Trophoblast cell (in vitro differentiated cells and primary cell): ENCODE measurements around the gene CD58.

Source experiments
- DNase-seq, 2 donors: peaks; one replicate each; pipeline ENCODE4 v3.0.0-alpha.2; 2016
- H2AFZ ChIP-seq: 2 replicates; pipeline ENCODE4 v1.6.1; 2013; ENCODE audit warnings: low read length, moderate library complexity, mild to moderate bottlenecking; ENCODE audit not compliant: insufficient read depth, poor library complexity
- H2AK5ac ChIP-seq: 2 replicates; pipeline ENCODE4 v1.6.1; 2013; ENCODE audit warnings: mild to moderate bottlenecking, low read length
- H2BK120ac ChIP-seq: 2 replicates; pipeline ENCODE4 v1.6.1; 2013; ENCODE audit warnings: low read length, mild to moderate bottlenecking, moderate library complexity; ENCODE audit not compliant: insufficient read depth, poor library complexity
- H2BK12ac ChIP-seq: 2 replicates; pipeline ENCODE4 v1.6.1; 2013; ENCODE audit warnings: mild to moderate bottlenecking, low read length, moderate library complexity
- H2BK5ac ChIP-seq: 2 replicates; pipeline ENCODE4 v1.6.1; 2013; ENCODE audit warnings: low read length, low read depth, moderate library complexity, mild to moderate bottlenecking; ENCODE audit not compliant: poor library complexity
- H3K14ac ChIP-seq: 2 replicates; pipeline ENCODE4 v1.6.1; 2013; ENCODE audit warnings: mild to moderate bottlenecking, low read length
- H3K18ac ChIP-seq: 2 replicates; pipeline ENCODE4 v1.6.1; 2013; ENCODE audit warnings: mild to moderate bottlenecking, low read length
- H3K23ac ChIP-seq: 2 replicates; pipeline ENCODE4 v1.6.1; 2013; ENCODE audit warnings: low read length
- H3K27ac ChIP-seq: 2 replicates; pipeline ENCODE4 v1.5.1; 2013; ENCODE audit warnings: low read depth, mild to moderate bottlenecking, inconsistent platforms, low read length, moderate library complexity
- H3K27me3 ChIP-seq: 2 replicates; pipeline ENCODE4 v1.6.1; 2013; ENCODE audit warnings: inconsistent platforms, mild to moderate bottlenecking, low read length, moderate library complexity; ENCODE audit not compliant: insufficient read depth
- H3K36me3 ChIP-seq, 2 experiments: 1 replicate in 1 of 2; 2 replicates in 1 of 2; pipeline ENCODE4 v1.6.1; 2013; ENCODE audit warnings: low read length in 2 of 2, mild to moderate bottlenecking in 2 of 2, moderate library complexity in 1 of 2; ENCODE audit not compliant: insufficient read depth in 2 of 2, control insufficient read depth in 1 of 2
- H3K4ac ChIP-seq: 2 replicates; pipeline ENCODE4 v1.6.1; 2013; ENCODE audit warnings: low read depth, mild to moderate bottlenecking, low read length, moderate library complexity
- H3K4me1 ChIP-seq, 2 experiments: 1 replicate in 1 of 2; 2 replicates in 1 of 2; pipeline ENCODE4 v1.6.1; 2013; ENCODE audit warnings: low read length in 2 of 2, mild to moderate bottlenecking in 2 of 2, moderate library complexity in 1 of 2; ENCODE audit not compliant: insufficient read depth in 2 of 2, control insufficient read depth in 1 of 2
- H3K4me2 ChIP-seq: 2 replicates; pipeline ENCODE4 v1.6.1; 2013; ENCODE audit warnings: inconsistent platforms, mild to moderate bottlenecking, low read length, moderate library complexity
- H3K4me3 ChIP-seq: 2 replicates; pipeline ENCODE4 v1.5.1; 2013; ENCODE audit warnings: mild to moderate bottlenecking, low read depth, low read length, inconsistent platforms
- H3K79me1 ChIP-seq: one replicate; pipeline ENCODE4 v1.6.1; 2013; ENCODE audit warnings: low read length
- H3K79me2 ChIP-seq: 2 replicates; pipeline ENCODE4 v1.6.1; 2013; ENCODE audit warnings: low read length, mild to moderate bottlenecking; ENCODE audit not compliant: control insufficient read depth, insufficient read depth, poor library complexity
- H3K9ac ChIP-seq: 2 replicates; pipeline ENCODE4 v1.6.1; 2013; ENCODE audit warnings: mild to moderate bottlenecking, low read length
- H3K9me3 ChIP-seq: 2 replicates; pipeline ENCODE4 v1.6.1; 2013; ENCODE audit warnings: low read depth, mild to moderate bottlenecking, control low read depth, inconsistent platforms, low read length; ENCODE audit not compliant: insufficient read depth
- H4K12ac ChIP-seq: 2 replicates; pipeline ENCODE4 v1.6.1; 2013; ENCODE audit warnings: low read depth, mild to moderate bottlenecking, low read length, moderate library complexity
- H4K8ac ChIP-seq: 2 replicates; pipeline ENCODE4 v1.6.1; 2013; ENCODE audit warnings: low read depth, mild to moderate bottlenecking, low read length, moderate library complexity
- H4K91ac ChIP-seq: one replicate; pipeline ENCODE4 v1.6.1; 2013; ENCODE audit warnings: low read depth, mild to moderate bottlenecking, low read length, moderate library complexity
- WGBS: extraction: QIAGEN DNeasy Blood & Tissue Kit; methylation state at CpG from one replicate; pipeline ENCODE4 v1.1.7; 2013; ENCODE audit warnings: missing lambda C conversion rate; ENCODE audit not compliant: insufficient read length, insufficient coverage; ENCODE audit errors: extremely low coverage; 5-methylcytosine and 5-hydroxymethylcytosine counted together

CD58 gene

DNA sequence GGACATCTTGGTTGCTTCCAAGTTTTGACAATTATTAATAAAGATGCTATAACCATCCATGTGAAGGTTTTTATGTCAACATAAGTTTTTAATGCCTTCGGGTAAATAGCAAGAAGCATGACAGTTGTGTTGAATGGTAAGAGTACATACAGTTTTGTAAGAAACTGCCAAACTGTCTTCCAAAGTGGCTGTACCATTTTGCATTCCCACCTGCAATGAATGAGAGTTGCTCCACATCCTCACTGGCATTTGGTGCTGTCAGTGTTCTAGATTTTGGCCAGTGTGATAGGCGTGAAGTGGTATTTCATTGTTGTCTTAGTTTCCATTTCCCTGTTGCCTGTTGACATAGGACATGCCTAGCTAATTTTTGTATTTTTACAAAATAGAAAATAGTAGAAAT is 45.4 kb downstream of the CD58 start:
- no peak for DNase-seq
- Histone ChIP-seq H3K36me3 (no peaks in the 10 kb centered on the region), H3K79me2 (no peaks in the 10 kb centered on the region), H2BK5ac (no peak overlapping the region), H4K91ac (no peak overlapping the region), H3K4me3 (no peak overlapping the region), H4K8ac (no peak overlapping the region), H3K18ac (no peak overlapping the region), H3K9ac (no peak overlapping the region), H3K14ac (no peak overlapping the region), H3K79me1 (no peaks in the 10 kb centered on the region), H2BK12ac (no peak overlapping the region), H3K27me3 (no peaks in the 10 kb centered on the region), H2AK5ac (no peak overlapping the region), H3K9me3 (no peaks in the 10 kb centered on the region), H4K12ac (no peak overlapping the region), H3K4me1 (no peaks in the 10 kb centered on the region), H2BK120ac (no peak overlapping the region), H3K4ac (no peak overlapping the region), H3K4me2 (no peak overlapping the region), H3K23ac (no peak overlapping the region), H2AFZ (no peak overlapping the region), H3K27ac (no peak overlapping the region)
- no CpG with 5 or more reads among the region's 2 CpGs for WGBS

DNA sequence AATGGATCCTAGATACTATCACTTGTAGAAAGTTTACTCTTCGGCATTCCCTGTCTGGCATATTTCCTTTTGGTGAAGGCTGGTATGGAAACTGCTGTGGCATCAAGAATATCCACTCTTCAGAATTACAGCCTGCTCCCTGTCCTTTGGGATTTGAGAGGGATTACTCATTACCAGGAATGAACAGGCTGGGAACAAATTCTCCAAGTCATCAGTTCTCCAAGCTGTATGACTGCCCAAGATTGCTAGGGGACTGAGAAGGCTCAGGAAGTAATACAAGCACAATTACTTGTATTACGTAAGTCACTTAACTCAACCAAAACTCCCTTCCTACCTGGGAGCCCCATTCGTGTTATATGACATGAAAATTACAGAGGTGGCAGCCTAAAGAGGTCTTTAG is 49.6 kb downstream of the CD58 start:
- Histone ChIP-seq H3K4me1 (no peaks in the 10 kb centered on the region), H3K9ac (no peak overlapping the region), H2BK5ac (no peak overlapping the region), H4K8ac (no peak overlapping the region), H2AFZ (no peak overlapping the region), H3K4me2 (no peak overlapping the region), H3K79me2 (no peaks in the 10 kb centered on the region), H2BK12ac (no peak overlapping the region), H3K4ac (no peak overlapping the region), H3K9me3 (no peaks in the 10 kb centered on the region), H3K14ac (no peak overlapping the region), H3K27ac (no peak overlapping the region), H3K18ac (no peak overlapping the region), H4K12ac (no peak overlapping the region), H3K79me1 (no peaks in the 10 kb centered on the region), H2BK120ac (no peak overlapping the region), H3K23ac (no peak overlapping the region), H3K36me3 (no peaks in the 10 kb centered on the region), H3K4me3 (no peak overlapping the region), H3K27me3 (no peaks in the 10 kb centered on the region), H4K91ac (no peak overlapping the region), H2AK5ac (no peak overlapping the region)
- WGBS: no CpG with 5 or more reads among the region's 3 CpGs
- peak in 1 of 2 donors; percentile 10 for DNase-seq

DNA sequence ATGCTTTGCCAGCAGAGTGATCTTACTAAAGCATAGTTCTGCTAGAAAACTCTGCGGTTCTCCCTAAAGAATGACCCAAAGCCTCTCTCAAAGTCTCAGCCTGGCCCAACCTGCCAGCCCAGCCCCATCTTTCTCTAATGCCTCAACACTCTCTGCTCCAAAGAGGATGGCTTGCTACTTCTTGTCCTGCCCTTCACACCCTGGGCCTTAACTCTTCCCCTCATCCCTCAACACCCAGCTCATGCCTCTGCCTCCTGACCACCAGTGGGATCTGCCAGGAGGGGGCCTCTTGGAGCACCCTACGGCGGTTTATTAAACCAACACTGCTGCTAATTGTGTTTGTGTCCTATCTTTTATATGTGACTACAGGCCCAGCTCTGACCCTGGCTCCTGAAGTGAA is 52.4 kb downstream of the CD58 start:
- H3K23ac ChIP-seq: no peak overlapping the region
- no peak overlapping the region for H3K4me3 ChIP-seq
- H2AK5ac ChIP-seq: no peak overlapping the region
- no peaks in the 10 kb centered on the region for H3K9me3 ChIP-seq
- H3K4me1 ChIP-seq: no peaks in the 10 kb centered on the region
- H4K91ac ChIP-seq: no peak overlapping the region
- H4K12ac ChIP-seq: no peak overlapping the region
- no CpG with 5 or more reads among the region's 3 CpGs for WGBS
- no peak overlapping the region for H3K4ac ChIP-seq
- no peak overlapping the region for H4K8ac ChIP-seq
- no peaks in the 10 kb centered on the region for H3K27me3 ChIP-seq
- DNase-seq: no peak
- no peaks in the 10 kb centered on the region for H3K36me3 ChIP-seq
- no peak overlapping the region for H2AFZ ChIP-seq
- no peak overlapping the region for H3K27ac ChIP-seq
- H3K18ac ChIP-seq: no peak overlapping the region
- no peak overlapping the region for H3K4me2 ChIP-seq
- H3K79me1 ChIP-seq: no peaks in the 10 kb centered on the region
- H3K14ac ChIP-seq: no peak overlapping the region
- no peak overlapping the region for H2BK12ac ChIP-seq
- no peak overlapping the region for H2BK120ac ChIP-seq
- H3K79me2 ChIP-seq: no peaks in the 10 kb centered on the region
- H2BK5ac ChIP-seq: no peak overlapping the region
- no peak overlapping the region for H3K9ac ChIP-seq

DNA sequence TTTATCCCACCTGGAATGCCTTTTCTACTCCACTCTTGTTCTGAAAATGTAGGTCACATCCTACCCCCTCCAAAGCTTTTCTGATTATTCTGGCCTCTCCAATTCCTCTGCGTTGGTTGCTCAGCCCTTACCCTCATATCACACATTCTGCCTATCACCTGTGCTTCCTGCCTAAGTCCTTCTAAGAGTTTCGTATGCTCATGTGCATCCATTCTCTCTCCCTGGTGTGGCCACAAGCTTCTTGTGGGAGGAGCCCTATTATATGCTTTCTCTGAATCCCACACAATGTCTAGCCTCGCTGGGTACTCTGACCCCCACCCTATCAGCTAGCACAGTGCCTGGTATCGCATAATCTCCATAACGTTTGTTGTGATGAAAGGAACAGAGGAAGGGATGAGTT is 54.2 kb downstream of the CD58 start:
- Histone ChIP-seq H3K79me2 (no peaks in the 10 kb centered on the region), H3K27ac (no peak overlapping the region), H3K18ac (no peak overlapping the region), H2AK5ac (no peak overlapping the region), H3K23ac (no peak overlapping the region), H3K14ac (no peak overlapping the region), H3K4me1 (no peaks in the 10 kb centered on the region), H2BK5ac (no peak overlapping the region), H2BK120ac (no peak overlapping the region), H3K27me3 (no peaks in the 10 kb centered on the region), H3K79me1 (no peaks in the 10 kb centered on the region), H2AFZ (no peak overlapping the region), H3K4me2 (no peak overlapping the region), H2BK12ac (no peak overlapping the region), H3K36me3 (no peaks in the 10 kb centered on the region), H4K91ac (no peak overlapping the region), H3K9me3 (no peaks in the 10 kb centered on the region), H3K9ac (no peak overlapping the region), H4K12ac (no peak overlapping the region), H3K4ac (no peak overlapping the region), H3K4me3 (no peak overlapping the region), H4K8ac (no peak overlapping the region)
- DNase-seq: no peak
- WGBS: no CpG with 5 or more reads among the region's 5 CpGs
